ENCODE measurements around the gene THBD. TPM values are rescaled to one million over a fixed set of nuclear protein-coding genes. Genes with fewer than 3 reads are reported as not detected.
A peak's percentile ranks its signal among the peaks of the same experiment; 100 is the strongest.

The THBD gene
- total RNA-seq, 1 donor from 2014 or later = 104 TPM

DNA sequence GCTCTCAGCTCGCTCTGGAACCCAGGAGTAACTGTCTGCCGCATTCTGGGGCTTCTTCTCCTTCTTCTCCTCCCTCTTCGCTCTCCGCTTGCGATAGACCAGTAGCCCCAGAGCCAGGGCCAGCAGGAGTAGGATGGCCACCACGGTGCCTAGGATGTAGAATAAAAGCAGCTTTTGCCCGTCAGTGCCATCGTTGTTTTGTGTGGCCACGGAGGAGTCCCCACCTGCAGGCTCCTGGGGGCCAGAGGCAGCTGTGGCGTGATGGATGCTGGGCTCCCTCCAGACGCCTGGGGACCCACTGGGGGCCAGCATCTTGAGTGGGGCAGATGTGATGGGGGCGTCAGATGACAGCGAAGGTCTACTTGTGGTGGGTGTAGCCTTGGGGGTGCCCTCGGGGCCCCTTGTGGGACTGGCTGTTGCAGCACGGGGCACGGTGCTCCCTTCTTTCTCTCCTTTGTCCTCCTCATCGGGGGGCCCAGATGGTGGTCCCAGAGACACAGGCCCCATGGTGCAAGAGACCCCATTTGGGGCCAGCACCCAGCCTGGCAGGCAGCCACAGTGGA lies 34.9 kb upstream of the THBD start:
- intact Hi-C loops (cut with DNase I) = no loop called here
- Histone ChIP-seq H3K27me3 (no peaks in the 10 kb centered on the region), H3K4me3 (peak overlapping the region; percentile 50), H3K27ac (peak overlapping the region; percentile 93), H3K9me3 (no peaks in the 10 kb centered on the region), H3K36me3 (no peaks in the 10 kb centered on the region), H3K4me1 (peaks cover 20% of the 10 kb centered on the region)
- no peak for DNase-seq
- TF ChIP-seq, protein P1, sequence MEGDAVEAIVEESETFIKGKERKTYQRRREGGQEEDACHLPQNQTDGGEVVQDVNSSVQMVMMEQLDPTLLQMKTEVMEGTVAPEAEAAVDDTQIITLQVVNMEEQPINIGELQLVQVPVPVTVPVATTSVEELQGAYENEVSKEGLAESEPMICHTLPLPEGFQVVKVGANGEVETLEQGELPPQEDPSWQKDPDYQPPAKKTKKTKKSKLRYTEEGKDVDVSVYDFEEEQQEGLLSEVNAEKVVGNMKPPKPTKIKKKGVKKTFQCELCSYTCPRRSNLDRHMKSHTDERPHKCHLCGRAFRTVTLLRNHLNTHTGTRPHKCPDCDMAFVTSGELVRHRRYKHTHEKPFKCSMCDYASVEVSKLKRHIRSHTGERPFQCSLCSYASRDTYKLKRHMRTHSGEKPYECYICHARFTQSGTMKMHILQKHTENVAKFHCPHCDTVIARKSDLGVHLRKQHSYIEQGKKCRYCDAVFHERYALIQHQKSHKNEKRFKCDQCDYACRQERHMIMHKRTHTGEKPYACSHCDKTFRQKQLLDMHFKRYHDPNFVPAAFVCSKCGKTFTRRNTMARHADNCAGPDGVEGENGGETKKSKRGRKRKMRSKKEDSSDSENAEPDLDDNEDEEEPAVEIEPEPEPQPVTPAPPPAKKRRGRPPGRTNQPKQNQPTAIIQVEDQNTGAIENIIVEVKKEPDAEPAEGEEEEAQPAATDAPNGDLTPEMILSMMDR (IDR thresholded peaks at IDR 0.05) = no peak
- no peak for ATAC-seq

DNA sequence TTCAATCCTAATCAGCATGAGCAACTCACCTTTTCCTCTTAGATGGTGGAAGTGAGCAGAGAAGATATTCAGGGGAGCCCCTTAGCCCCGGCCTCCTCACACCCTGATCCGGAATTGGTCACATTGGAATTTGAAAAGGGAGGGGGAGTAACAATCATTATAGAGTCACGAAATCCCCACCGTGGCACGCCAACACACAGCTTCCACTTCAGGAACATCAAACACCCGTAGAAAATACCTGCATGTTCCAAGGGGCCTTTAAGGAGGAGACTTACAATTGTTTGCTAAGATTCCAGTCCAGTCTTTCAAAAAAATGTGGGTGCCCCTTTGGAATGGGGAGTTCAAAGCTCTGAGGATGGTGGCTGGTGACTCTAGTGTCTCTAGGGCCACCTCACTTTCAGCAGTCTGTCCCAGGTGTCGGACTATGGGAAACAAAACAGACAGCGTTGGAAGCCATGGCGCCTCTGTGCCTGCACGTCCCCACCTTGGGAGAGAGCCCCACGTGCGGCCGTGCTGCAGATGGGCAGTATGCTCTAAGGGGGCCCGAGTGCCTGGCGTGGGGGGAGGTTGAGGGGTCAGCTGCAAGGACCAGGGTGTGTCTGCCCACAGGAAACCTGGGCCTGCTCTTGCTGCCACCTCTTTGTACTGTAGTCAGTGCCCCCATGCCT lies 34.2 kb upstream of the THBD start:
- TF ChIP-seq, protein P1 (IDR thresholded peaks at IDR 0.05) = no peak
- DNase-seq = no peak
- Histone ChIP-seq H3K27ac (peak overlapping the region; percentile 93), H3K4me3 (peak overlapping the region; percentile 50), H3K27me3 (no peaks in the 10 kb centered on the region), H3K4me1 (peaks cover 20% of the 10 kb centered on the region), H3K9me3 (no peaks in the 10 kb centered on the region), H3K36me3 (no peaks in the 10 kb centered on the region)
- intact Hi-C loops (cut with DNase I) = no loop called here
- ATAC-seq = no peak

DNA sequence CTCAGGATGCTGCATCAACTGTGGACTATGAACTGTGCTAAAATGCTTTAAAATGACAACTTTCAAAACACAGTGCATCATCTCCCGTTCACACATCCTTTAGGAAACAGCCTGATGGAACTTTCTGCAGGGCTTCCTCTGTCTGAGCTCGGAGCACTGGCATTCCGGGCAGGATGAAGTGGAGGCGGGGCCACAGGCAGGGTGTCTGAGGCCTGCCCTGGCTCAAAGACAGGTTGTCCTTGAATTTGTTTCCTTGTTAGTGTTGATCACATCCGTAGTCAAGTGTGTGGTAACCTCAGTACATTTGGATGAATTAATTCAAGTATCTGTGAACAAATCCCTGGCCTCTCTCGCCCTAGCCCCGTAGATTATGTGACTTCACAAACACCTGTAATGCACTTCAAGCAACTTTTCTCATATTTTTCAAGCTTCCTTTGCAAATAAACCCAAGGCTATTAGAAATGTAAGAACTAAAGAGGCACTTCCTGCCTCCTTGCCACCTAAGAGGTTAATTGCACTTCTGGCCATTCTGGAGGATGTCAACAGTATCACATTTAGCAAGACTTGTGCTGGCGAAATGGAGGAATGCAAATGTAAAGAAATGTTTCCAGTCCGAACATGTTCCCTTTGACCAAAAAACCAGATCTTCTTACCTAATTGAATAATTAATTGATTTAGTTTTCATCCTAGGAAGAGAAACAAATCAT lies 33.5 kb upstream of the THBD start:
- Histone ChIP-seq H3K27ac (peak overlapping the region; percentile 93), H3K4me1 (peaks cover 18% of the 10 kb centered on the region), H3K4me3 (peak overlapping the region; percentile 50), H3K27me3 (no peaks in the 10 kb centered on the region), H3K9me3 (no peaks in the 10 kb centered on the region), H3K36me3 (no peaks in the 10 kb centered on the region)
- peak; percentile 81 for ATAC-seq
- DNase-seq = peak; percentile 89
- TF ChIP-seq, protein P1 (IDR thresholded peaks at IDR 0.05) = no peak
- intact Hi-C loops (cut with DNase I) = no loop called here

DNA sequence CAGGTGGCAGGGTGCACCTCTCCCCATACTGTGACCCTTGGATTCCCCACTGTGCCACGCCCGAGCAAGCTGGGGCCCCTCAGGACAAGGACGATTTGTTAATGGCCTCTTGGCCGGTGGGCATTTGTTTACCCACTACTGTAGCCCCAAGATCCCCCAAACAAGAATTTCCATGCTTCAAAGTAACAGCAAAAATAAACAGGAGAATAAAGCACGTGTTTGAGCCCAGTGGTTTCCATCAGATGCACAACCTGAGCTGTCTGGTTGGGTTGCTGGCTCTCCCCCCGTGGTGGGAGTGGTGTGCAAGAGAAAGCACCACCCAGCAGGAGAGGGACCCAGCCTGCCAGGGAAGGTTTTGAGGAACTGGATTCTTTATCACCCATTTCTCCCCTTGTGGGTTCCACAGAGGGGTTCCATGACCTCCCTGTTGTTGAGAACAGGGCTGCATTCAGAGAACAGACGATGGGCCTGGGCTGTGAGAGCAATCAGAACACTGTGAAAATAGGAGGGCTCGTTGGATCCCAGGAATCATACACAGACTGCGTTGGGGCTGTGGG lies 31.9 kb upstream of the THBD start:
- no peaks in the 10 kb centered on the region for H3K9me3 ChIP-seq
- TF ChIP-seq, protein P1 (IDR thresholded peaks at IDR 0.05) = no peak
- ATAC-seq (no peak), DNase-seq (no peak)
- intact Hi-C loops (cut with DNase I) = no loop called here
- peak overlapping the region; percentile 50 for H3K4me3 ChIP-seq
- H3K36me3 ChIP-seq = no peaks in the 10 kb centered on the region
- H3K4me1 ChIP-seq = peaks cover 4% of the 10 kb centered on the region
- peak overlapping the region; percentile 93 for H3K27ac ChIP-seq
- H3K27me3 ChIP-seq = no peaks in the 10 kb centered on the region

DNA sequence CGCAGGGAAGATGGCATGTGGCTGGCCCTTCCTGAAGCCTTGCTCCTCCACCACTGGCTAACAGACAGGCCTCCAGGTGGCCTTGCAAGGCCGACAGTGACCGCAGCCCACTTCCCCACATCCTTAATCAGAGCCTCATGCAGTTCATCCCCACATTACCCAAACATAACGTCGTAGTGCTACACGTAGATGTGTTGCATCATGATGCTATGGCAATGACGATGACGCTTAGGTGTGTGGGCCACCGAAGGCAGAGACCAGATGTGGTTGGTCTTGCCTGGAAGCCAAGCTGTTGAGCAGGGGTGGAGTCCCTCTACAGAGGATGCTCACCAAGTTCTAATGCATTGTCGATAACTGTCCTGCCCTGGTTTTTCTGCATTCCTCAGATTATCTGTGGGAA lies 31.0 kb upstream of the THBD start:
- H3K27me3 ChIP-seq = no peaks in the 10 kb centered on the region
- no peak overlapping the region for H3K27ac ChIP-seq
- no peaks in the 10 kb centered on the region for H3K36me3 ChIP-seq
- ATAC-seq (no peak), DNase-seq (no peak)
- peak overlapping the region; percentile 50 for H3K4me3 ChIP-seq
- TF ChIP-seq, protein P1 (IDR thresholded peaks at IDR 0.05) = no peak
- H3K9me3 ChIP-seq = no peaks in the 10 kb centered on the region
- H3K4me1 ChIP-seq = peaks cover 2% of the 10 kb centered on the region
- intact Hi-C loops (cut with DNase I) = no loop called here
